GM06990 (cell line): ENCODE data around the gene PHYHIPL.

ENCODE experiments used
- DNase-seq: peaks from one replicate; pipeline ENCODE4 v3.0.0-alpha.2; 2011; ENCODE audit not compliant: insufficient read length; ENCODE audit errors: extremely low read depth
- H3K27me3 ChIP-seq: replicated peaks from 2 replicates; pipeline ENCODE4 v1.6.0; 2011; ENCODE audit warnings: low read length; ENCODE audit not compliant: control insufficient read depth, insufficient read depth
- H3K36me3 ChIP-seq: 2 replicates; pipeline ENCODE4 v1.5.1; 2011; ENCODE audit warnings: low read length; ENCODE audit not compliant: control insufficient read depth, insufficient read depth
- H3K4me3 ChIP-seq: replicated peaks from 2 replicates; pipeline ENCODE4 v1.5.1; 2011; ENCODE audit warnings: low read depth, mild to moderate bottlenecking, control low read depth, low read length
- CTCF ChIP-seq: IDR thresholded peaks from 2 replicates; pipeline ENCODE4 v1.5.1; 2011; ENCODE audit warnings: low read length, control low read depth, mild to moderate bottlenecking, inconsistent platforms; ENCODE audit not compliant: insufficient read depth, poor library complexity, severe bottlenecking

The PHYHIPL gene

GRCh38 chr10:59258890-59259289 lies 82.4 kb downstream of the PHYHIPL start:
- no peaks in the 10 kb centered on the region for H3K27me3 ChIP-seq
- TF ChIP-seq CTCF = no peak
- H3K4me3 ChIP-seq = no peak overlapping the region
- H3K36me3 ChIP-seq = no peaks in the 10 kb centered on the region
- no peak for DNase-seq

- Histone ChIP-seq H3K4me3 (no peak overlapping the region), H3K27me3 (no peaks in the 10 kb centered on the region), H3K36me3 (no peaks in the 10 kb centered on the region)
- no peak for TF ChIP-seq CTCF
- no peak for DNase-seq
Observed at GRCh38 chr10:59265141-59265540, 88.7 kb downstream of the PHYHIPL start.

- no peaks in the 10 kb centered on the region for H3K27me3 ChIP-seq
- H3K36me3 ChIP-seq = no peaks in the 10 kb centered on the region
- no peak for TF ChIP-seq CTCF
- DNase-seq = no peak
- no peak overlapping the region for H3K4me3 ChIP-seq
Observed at GRCh38 chr10:59266321-59266720, 89.9 kb downstream of the PHYHIPL start.

- Histone ChIP-seq H3K36me3 (no peaks in the 10 kb centered on the region), H3K4me3 (no peak overlapping the region), H3K27me3 (no peaks in the 10 kb centered on the region)
- TF ChIP-seq CTCF = no peak
- no peak for DNase-seq
Observed at GRCh38 chr10:59268460-59268859, 92.0 kb downstream of the PHYHIPL start.

- no peaks in the 10 kb centered on the region for H3K27me3 ChIP-seq
- H3K4me3 ChIP-seq = no peak overlapping the region
- H3K36me3 ChIP-seq = no peaks in the 10 kb centered on the region
- DNase-seq = no peak
- TF ChIP-seq CTCF = no peak
Observed at GRCh38 chr10:59269651-59270050, 93.2 kb downstream of the PHYHIPL start.

GRCh38 chr10:59270492-59270891 lies 94.0 kb downstream of the PHYHIPL start:
- Histone ChIP-seq H3K27me3 (no peaks in the 10 kb centered on the region), H3K4me3 (no peak overlapping the region), H3K36me3 (no peaks in the 10 kb centered on the region)
- no peak for TF ChIP-seq CTCF
- DNase-seq = no peak
